NCI-H748 treated with DMSO at 0.1 percent for 48 hours (cell line): ENCODE results near the gene SMIM3.
"Not testable (repeated sequence)": the region's sequence is repeated elsewhere in the genome, so short reads cannot be mapped to it uniquely, and the experiment has no call there.

ENCODE experiments used
- DNase-seq: peaks from one replicate; lab custom pipeline; 2025; lab: John Stamatoyannopoulos, UW

The SMIM3 gene

GRCh38 chr5:150793423-150793888 lies 14.9 kb downstream of the SMIM3 start:
- DNase-seq: peak; percentile 10

- no peak for DNase-seq
These were observed 16.4 kb downstream of the SMIM3 start for GRCh38 chr5:150794927-150795326.

DNA sequence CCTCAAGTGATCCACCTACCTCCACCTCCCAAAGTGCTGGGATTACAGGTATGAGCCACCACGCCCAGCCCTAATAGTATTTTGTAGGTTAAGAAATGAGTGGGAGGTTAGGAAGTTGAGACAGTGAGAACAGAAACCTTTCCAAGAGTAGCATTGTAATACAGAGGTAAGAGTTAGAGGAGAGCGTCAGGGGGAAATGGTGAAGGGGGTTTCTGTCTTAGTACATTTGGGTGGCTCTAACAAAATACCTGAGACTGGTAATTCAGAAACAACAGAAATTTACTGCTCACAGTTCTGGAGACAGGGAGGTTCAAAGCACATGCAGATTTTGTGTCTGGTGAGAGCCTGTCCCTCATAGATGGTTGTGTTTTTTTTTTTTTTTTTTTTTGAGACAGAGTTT lies 18.8 kb downstream of the SMIM3 start:
- no peak for DNase-seq

DNA sequence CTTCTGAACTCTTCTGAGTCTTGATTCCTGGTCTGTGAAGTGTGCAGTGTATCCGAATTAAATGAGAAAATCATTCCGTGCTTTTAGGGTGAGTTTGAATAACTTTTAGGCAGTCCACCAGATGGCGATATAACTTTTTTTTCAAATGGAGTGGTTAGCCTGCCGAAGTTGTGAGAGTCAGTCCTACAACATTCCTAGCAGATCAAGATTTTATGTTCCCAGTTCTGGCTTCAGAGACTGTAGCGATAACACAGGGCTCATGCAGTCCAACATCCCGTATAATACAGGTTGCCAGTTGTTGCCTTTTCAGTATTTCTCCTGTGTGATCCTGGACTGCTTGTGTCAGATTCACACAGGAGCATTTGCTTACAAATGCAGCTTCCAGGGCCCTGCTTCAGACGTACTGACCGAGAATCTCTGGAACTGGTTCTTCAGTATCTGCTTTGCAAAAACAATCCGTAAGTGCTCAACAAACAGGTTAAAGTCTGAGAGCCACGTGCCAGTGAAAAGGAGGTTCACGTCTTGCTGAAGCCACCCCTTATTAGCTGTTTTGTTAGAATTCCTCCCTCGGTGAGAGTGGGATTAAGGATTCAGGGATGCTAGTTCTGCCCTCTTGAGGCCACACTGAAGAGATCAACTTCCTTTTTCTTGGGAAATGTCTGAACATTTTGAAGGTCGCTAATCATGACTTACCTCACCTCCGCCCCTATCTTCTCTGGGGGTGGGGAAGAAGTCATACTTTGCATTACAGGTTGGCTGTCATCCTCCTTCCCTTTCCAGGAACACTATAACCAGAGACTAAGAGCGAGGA lies 22.8 kb downstream of the SMIM3 start:
- DNase-seq: peak; percentile 47

DNA sequence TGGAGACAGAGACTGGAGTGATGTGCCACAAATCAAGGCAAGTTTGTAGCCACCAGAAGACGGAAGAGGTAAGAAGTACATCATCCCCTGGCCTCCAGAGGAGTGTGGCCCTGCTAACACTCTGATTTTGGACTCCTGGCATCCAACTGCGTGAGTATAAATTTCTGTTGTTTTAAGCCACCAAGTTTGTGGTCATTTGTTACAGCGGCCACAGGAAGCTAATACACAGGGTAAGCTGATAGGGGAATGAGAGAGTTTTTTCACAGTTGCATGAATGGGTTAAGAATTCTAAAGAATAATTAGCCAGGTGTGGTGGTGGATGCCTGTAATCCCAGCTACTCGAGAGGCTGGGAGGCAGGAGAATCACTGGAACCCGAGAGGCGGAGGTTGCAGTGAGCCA lies 25.8 kb downstream of the SMIM3 start:
- DNase-seq: no peak

DNA sequence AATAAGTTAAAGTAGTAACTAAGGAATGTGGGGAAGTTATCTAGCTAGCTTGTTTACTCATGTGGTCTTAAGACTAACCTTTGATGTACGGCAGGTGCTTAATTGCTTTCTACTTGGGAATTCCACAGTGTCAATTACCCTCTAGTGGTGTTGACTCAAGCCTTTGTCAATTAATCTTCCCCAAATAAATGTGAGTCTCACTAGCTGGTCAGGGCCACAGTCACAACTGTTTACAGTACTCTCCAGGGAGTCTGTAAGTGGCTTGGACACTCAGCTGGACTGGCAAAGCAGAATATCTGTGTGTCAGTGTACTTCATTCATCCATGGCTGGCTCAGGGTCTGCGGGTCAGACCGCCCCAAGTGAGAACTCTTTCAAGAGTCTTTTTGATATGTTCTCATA lies 30.8 kb downstream of the SMIM3 start:
- peak; percentile 17 for DNase-seq

DNA sequence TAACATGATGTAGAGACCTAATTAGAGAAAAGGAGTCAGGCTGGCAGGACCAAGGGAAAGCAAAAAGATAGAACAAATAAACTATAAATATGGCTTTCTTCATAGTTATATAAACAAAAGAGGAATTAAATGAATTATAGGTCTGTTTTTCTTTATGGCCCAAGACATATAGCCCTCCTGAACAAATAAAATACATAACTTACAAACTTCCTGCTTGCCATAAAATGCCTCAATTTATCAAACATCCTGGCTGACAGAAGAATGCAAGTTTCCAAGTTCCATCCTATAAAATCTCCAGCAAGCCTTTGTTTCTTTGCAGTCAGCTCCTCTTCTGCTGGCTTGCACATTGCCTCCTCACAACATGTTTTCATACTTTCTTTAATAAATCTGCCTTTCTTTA lies 36.5 kb downstream of the SMIM3 start:
- DNase-seq: no peak

DNA sequence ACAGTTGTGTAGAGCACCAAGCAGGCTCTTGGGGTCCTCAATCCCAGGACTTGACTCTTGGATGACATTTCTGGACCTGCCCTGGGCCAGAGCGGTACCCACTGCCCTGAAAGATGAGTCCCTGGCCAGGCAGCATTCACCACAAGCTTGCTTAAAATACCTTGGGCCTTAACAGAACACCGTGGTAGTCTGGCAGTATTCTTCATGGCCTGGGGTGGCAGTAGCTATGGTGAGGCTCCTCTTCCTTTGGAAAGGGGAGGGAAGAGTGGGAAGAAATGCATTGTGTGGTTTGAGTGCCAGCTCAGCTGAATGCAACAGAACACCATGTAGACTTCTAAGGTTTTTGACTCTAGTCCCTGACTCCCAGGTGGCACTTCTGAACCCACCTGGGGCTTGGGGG lies 38.4 kb downstream of the SMIM3 start:
- no peak for DNase-seq

GRCh38 chr5:150829744-150830143 lies 51.2 kb downstream of the SMIM3 start:
- no peak for DNase-seq

DNA sequence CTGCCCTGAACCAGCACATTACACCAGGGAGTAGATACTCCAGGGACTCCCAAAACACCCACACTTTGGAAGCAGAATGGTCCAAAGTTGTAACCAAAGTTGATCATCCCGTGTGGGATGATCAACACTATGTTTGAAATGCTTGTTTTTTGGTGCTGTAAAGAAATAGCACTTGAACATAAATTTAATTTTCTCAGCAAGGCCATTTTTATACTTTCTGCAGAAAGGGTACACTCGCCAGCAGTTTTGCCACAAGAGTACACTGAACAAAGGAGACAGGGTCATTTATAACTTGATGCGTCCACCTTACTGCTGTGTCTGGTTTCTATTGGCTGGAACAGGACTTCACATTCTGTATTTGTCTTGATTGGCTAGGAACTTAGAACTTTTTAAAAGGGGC lies 53.3 kb downstream of the SMIM3 start:
- DNase-seq: not testable (repeated sequence)

DNA sequence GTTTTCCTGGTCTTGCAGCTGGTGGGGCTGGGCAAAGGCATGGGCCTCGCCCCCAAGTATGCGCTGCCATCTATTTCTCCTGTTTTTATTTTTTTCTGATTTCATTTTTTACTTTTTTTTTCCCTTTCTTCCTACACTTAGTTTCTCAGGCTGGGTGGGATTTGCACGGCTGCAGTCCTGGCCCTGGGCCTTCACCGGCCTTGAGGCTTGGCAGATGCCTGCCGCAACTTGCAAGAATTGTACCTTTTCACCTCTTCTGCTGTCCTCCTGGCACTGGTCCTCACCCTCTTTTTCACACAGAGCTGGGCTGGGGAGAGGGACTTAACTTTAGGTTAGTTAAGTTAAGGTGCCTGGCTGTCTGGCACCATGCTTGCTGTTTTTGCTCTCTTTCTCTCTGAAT lies 57.5 kb downstream of the SMIM3 start:
- no peak for DNase-seq

GRCh38 chr5:150836703-150837102 lies 58.1 kb downstream of the SMIM3 start:
- no peak for DNase-seq

GRCh38 chr5:150845185-150845859 lies 66.8 kb downstream of the SMIM3 start:
- not testable (repeated sequence) for DNase-seq

DNA sequence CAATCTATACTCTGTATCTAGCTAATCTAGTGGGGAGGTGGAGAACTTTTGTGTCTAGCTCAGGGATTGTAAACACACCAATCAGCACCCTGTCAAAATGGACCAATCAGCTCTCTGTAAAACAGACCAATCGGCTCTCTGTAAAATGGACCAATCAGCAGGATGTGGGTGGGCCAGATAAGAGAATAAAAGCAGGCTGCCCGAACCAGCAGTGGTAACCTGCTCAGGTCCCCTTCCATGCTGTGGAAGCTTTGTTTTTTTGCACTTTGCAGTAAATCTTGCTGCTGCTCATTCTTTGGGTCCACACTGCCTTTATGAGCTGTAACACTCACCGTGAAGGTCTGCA lies 67.7 kb downstream of the SMIM3 start, which contains the start of gene IRGM:
Gene IRGM, plus strand, starts transcription at position 214 of the 346 bp plus-strand sequence. CDS start 1,603 bp downstream, outside the sequence.
- DNase-seq: not testable (repeated sequence)
